ENCODE measurements around the gene ELFN2.

ELFN2 gene

DNA sequence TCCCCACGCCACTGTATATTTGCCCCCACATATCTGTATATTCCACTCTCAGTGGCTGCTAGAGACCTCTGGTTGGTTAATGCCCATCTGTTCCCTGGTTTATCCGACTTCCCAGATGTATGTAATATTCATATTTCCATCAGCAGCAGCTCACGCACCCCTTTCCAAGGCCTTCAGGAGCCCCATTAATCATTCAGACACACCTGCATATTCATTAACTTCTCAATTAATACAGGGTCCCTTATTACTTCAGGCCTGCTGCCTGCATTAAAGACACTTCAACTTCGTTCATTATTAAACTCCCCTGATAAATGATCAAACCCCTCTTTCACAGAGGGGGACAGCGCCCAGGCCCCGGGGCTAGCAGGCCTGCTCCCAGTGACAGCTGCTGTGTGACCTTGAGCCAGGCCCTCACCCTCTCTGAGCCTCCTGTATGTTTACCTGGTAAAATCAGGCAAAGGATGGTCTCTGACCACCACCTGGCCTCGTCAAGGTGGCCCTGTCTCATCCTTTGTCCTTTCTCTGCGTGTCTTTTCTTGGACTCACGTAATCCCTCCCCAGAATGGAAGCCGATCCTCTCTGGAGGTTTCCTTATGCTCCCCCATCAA is 34.5 kb downstream of the ELFN2 start:
- DNase-seq (ENCODE audit: low read depth), result no peak
- Histone ChIP-seq H3K27me3 (replicated peaks; ENCODE audit: control insufficient read depth, insufficient read depth, low read length) (peaks cover 51% of the 10 kb centered on the region), H3K9me3 (ENCODE audit: control insufficient read depth, low read length) (no peaks in the 10 kb centered on the region), H3K4me1 (ENCODE audit: control insufficient read depth, insufficient read depth, low read length) (no peaks in the 10 kb centered on the region), H3K36me3 (ENCODE audit: control insufficient read depth, insufficient read depth, low read length, severe bottlenecking) (no peaks in the 10 kb centered on the region), H3K9ac (ENCODE audit: low read length) (no peak overlapping the region), H3K4me3 (ENCODE audit: low read length) (no peak overlapping the region)

DNA sequence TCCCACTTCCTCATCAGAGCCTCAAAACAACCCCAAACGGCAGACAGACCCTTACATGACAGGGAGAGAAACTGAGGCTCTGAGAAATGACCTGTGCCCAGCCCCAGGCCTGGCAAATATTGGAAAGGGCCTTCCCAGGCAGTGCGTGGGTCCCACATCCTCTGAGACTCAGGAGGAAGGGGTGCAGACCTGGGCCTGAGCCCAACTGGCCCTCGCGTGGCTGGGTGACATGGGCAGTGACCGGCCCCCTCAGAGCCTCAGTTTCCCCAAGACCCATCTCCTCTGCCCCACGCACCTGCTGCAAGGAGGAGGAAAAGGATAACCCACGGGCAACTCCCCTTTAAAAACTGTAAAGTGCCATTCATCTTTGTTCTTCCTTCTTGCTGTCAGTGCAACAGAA is 35.6 kb downstream of the ELFN2 start:
- Histone ChIP-seq H3K27me3 (replicated peaks; ENCODE audit: control insufficient read depth, insufficient read depth, low read length) (peaks cover 47% of the 10 kb centered on the region), H3K9me3 (ENCODE audit: control insufficient read depth, low read length) (no peaks in the 10 kb centered on the region), H3K4me1 (ENCODE audit: control insufficient read depth, insufficient read depth, low read length) (no peaks in the 10 kb centered on the region), H3K36me3 (ENCODE audit: control insufficient read depth, insufficient read depth, low read length, severe bottlenecking) (no peaks in the 10 kb centered on the region), H3K9ac (ENCODE audit: low read length) (no peak overlapping the region), H3K4me3 (ENCODE audit: low read length) (no peak overlapping the region)
- DNase-seq (ENCODE audit: low read depth), result no peak

DNA sequence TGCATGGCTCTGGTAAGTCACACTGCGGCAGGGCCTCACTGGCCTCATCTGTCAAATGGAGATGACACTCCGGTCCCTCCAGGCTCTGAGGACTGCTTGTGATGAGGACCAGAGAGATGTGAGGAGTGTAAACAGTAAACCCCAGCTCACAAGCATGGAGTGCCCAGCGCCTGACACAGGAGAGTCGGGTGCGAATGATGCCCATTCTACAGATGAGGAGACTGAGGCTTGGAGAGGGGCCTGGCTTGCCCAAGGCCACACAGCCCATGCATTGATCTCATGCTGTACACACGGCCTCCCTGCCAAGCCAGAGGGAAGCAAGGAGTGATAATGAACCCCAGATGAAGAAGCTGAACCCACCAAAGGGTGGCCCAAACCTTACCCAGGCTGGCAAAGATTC is 37.2 kb downstream of the ELFN2 start:
- Histone ChIP-seq H3K9me3 (ENCODE audit: control insufficient read depth, low read length) (no peaks in the 10 kb centered on the region), H3K9ac (ENCODE audit: low read length) (no peak overlapping the region), H3K27me3 (replicated peaks; ENCODE audit: control insufficient read depth, insufficient read depth, low read length) (peaks cover 39% of the 10 kb centered on the region), H3K4me3 (ENCODE audit: low read length) (no peak overlapping the region), H3K4me1 (ENCODE audit: control insufficient read depth, insufficient read depth, low read length) (no peaks in the 10 kb centered on the region), H3K36me3 (ENCODE audit: control insufficient read depth, insufficient read depth, low read length, severe bottlenecking) (no peaks in the 10 kb centered on the region)
- DNase-seq (ENCODE audit: low read depth), result no peak

DNA sequence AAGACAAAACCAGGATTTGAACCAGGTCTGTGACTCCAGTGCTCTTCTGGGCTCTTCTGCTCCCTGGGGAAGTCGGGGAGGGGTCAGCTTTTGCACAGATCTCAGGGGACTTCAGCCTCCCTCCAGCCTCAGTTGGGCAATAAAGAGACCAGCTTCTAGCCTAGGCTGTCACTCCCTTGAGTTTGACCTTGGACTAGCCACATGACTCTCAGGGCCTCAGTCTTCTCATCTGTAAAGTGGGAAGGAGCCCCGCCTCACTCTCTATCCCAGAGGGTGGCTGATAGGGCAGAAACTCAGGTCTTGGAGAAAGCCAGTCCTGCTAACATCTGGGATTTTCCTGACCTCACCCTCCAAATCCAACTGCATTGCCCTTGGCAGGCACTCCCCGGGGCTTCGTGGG is 38.7 kb downstream of the ELFN2 start:
- no peak overlapping the region for H3K9ac ChIP-seq (ENCODE audit: low read length)
- H3K4me1 ChIP-seq (ENCODE audit: control insufficient read depth, insufficient read depth, low read length), result no peaks in the 10 kb centered on the region
- no peaks in the 10 kb centered on the region for H3K36me3 ChIP-seq (ENCODE audit: control insufficient read depth, insufficient read depth, low read length, severe bottlenecking)
- no peaks in the 10 kb centered on the region for H3K9me3 ChIP-seq (ENCODE audit: control insufficient read depth, low read length)
- H3K27me3 ChIP-seq (replicated peaks; ENCODE audit: control insufficient read depth, insufficient read depth, low read length), result peaks cover 38% of the 10 kb centered on the region
- no peak overlapping the region for H3K4me3 ChIP-seq (ENCODE audit: low read length)
- DNase-seq (ENCODE audit: low read depth), result no peak

DNA sequence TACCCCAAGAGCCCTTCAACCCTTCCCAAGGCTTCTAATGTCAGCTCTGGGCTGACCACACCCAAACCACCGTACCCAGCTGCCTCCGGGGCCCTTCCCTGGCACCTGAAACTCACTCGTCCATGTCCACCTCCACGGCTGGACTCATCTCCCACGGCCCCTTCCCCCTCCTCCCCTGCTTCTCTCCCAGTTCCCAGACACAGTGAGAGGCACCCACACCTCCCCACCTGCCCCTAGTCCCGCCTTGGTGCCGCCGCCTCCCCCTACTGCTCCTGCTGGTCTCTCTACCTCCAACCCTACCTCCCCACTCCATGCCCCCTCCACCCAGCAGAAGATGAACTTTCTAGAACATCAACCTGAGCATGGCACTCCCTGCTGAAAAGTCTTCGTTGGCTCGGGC is 39.5 kb downstream of the ELFN2 start:
- Histone ChIP-seq H3K4me3 (ENCODE audit: low read length) (no peak overlapping the region), H3K9me3 (ENCODE audit: control insufficient read depth, low read length) (no peaks in the 10 kb centered on the region), H3K27me3 (replicated peaks; ENCODE audit: control insufficient read depth, insufficient read depth, low read length) (peaks cover 36% of the 10 kb centered on the region), H3K4me1 (ENCODE audit: control insufficient read depth, insufficient read depth, low read length) (no peaks in the 10 kb centered on the region), H3K9ac (ENCODE audit: low read length) (no peak overlapping the region), H3K36me3 (ENCODE audit: control insufficient read depth, insufficient read depth, low read length, severe bottlenecking) (no peaks in the 10 kb centered on the region)
- DNase-seq (ENCODE audit: low read depth), result no peak

DNA sequence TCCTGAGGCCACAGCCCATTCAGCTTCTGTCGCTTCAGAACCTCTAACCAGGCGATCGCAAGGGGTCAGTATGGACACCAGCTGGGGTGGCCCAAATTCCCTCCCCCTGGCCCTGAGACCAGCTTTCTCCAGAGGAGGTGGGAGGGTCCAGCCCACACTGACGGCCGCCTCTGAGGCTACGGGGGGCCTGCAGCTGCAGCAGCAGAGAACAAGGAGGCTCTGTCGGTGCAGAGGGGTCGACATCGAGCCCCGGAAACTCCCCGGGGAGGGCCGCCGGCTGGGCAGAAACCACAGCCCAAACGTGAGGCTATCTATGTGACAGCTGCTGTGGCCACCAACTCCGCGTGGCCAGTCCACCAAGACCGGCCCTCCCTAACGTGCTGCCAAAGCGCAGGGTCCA is 40.8 kb downstream of the ELFN2 start:
- no peaks in the 10 kb centered on the region for H3K4me1 ChIP-seq (ENCODE audit: control insufficient read depth, insufficient read depth, low read length)
- no peaks in the 10 kb centered on the region for H3K36me3 ChIP-seq (ENCODE audit: control insufficient read depth, insufficient read depth, low read length, severe bottlenecking)
- peaks cover 34% of the 10 kb centered on the region for H3K27me3 ChIP-seq (replicated peaks; ENCODE audit: control insufficient read depth, insufficient read depth, low read length)
- no peak overlapping the region for H3K9ac ChIP-seq (ENCODE audit: low read length)
- DNase-seq (ENCODE audit: low read depth), result no peak
- no peak overlapping the region for H3K4me3 ChIP-seq (ENCODE audit: low read length)
- no peaks in the 10 kb centered on the region for H3K9me3 ChIP-seq (ENCODE audit: control insufficient read depth, low read length)

DNA sequence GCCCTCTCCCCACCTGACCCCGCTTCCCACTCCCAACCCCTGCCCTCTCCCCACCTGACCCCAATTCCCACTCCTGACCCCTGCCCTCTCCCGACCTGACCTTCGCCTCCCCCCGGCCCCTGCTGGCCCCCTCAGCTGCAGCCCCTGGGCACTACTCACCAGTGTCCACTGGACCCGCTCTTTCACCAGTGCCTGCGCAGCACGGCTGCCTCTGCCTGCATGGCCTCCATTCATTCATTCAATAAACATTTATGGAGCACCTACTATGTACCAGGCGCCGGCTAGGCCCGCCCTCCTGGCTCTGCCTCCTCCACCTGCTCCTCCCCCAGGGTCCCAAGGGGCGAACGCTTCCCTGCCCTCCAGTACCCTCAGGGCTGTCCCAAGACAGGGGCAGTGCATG is 42.6 kb downstream of the ELFN2 start:
- no peak for DNase-seq (ENCODE audit: low read depth)
- H3K27me3 ChIP-seq (replicated peaks; ENCODE audit: control insufficient read depth, insufficient read depth, low read length), result peaks cover 51% of the 10 kb centered on the region

DNA sequence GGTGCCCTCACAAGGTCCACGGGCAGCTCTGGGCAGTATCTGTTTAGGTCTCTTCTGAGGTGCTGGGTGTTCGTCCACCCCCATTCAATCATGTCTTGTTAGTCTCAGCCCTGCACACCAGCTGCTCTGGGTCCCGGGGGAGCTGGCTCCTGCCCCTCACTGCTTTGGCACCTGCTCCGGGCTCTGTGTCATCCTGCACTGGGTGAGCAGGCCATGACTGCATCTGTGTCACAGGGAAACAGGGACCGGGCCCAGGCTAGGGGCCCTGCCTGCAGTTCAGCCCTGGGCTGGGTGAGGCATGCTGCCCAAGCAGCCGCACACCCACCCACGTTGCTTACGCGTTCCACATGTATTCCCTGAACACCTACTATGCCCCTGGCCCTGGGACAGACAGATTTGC is 43.9 kb downstream of the ELFN2 start:
- DNase-seq (ENCODE audit: low read depth), result no peak
- Histone ChIP-seq H3K9me3 (ENCODE audit: control insufficient read depth, low read length) (no peaks in the 10 kb centered on the region), H3K27me3 (replicated peaks; ENCODE audit: control insufficient read depth, insufficient read depth, low read length) (peaks cover 51% of the 10 kb centered on the region), H3K4me3 (ENCODE audit: low read length) (no peak overlapping the region), H3K36me3 (ENCODE audit: control insufficient read depth, insufficient read depth, low read length, severe bottlenecking) (no peaks in the 10 kb centered on the region), H3K4me1 (ENCODE audit: control insufficient read depth, insufficient read depth, low read length) (no peaks in the 10 kb centered on the region), H3K9ac (ENCODE audit: low read length) (no peak overlapping the region)

More for the DNA sequence above, 42.6 kb downstream of the ELFN2 start:
- Histone ChIP-seq H3K36me3 (ENCODE audit: control insufficient read depth, insufficient read depth, low read length, severe bottlenecking) (no peaks in the 10 kb centered on the region), H3K4me3 (ENCODE audit: low read length) (no peak overlapping the region), H3K4me1 (ENCODE audit: control insufficient read depth, insufficient read depth, low read length) (no peaks in the 10 kb centered on the region), H3K9me3 (ENCODE audit: control insufficient read depth, low read length) (no peaks in the 10 kb centered on the region), H3K9ac (ENCODE audit: low read length) (no peak overlapping the region)

DNA sequence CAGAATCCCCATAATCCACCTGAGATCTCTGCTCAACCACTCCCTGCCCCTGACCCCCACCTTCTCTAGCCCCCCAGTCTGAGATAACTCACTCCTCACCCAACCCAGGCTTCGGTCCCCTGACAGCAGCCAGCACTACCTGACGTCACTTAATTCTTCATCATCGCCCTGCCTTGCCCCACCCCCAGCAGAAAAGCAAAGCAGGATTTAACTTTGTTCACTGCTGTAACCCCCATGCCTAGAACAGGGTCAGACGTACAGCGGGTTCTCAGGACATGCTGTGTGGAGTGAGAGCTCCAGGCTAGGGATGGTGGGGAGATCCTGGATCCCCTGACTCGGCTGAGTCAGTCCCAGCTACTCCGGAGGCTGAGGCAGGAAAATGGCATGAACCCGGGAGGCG is 45.8 kb downstream of the ELFN2 start:
- Histone ChIP-seq H3K27me3 (replicated peaks; ENCODE audit: control insufficient read depth, insufficient read depth, low read length) (peaks cover 58% of the 10 kb centered on the region), H3K9me3 (ENCODE audit: control insufficient read depth, low read length) (no peaks in the 10 kb centered on the region), H3K4me3 (ENCODE audit: low read length) (no peak overlapping the region), H3K9ac (ENCODE audit: low read length) (no peak overlapping the region), H3K36me3 (ENCODE audit: control insufficient read depth, insufficient read depth, low read length, severe bottlenecking) (no peaks in the 10 kb centered on the region), H3K4me1 (ENCODE audit: control insufficient read depth, insufficient read depth, low read length) (peaks cover 4% of the 10 kb centered on the region)
- no peak for DNase-seq (ENCODE audit: low read depth)

DNA sequence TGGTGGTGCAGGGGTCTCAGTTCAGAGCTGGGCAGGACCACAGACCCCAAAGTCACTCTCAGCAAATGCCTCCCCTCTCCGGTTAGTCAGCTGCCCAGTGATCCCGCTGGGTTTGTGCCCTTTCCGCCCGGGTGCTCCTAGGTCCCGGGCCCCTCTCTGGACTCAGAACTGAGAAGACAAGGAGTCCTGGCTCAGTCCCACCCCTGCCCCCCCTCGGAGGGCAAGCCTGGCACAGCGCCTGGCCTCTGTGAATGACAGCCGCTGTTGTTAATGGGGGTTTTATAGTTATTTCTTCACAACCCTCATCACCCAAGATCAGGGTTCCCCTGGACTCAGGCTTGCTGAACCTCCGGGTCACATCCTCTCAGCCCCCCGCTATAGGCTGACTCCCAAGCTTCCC is 47.6 kb downstream of the ELFN2 start:
- no peak for DNase-seq (ENCODE audit: low read depth)
- Histone ChIP-seq H3K9ac (ENCODE audit: low read length) (no peak overlapping the region), H3K9me3 (ENCODE audit: control insufficient read depth, low read length) (no peaks in the 10 kb centered on the region), H3K27me3 (replicated peaks; ENCODE audit: control insufficient read depth, insufficient read depth, low read length) (peaks cover 65% of the 10 kb centered on the region), H3K36me3 (ENCODE audit: control insufficient read depth, insufficient read depth, low read length, severe bottlenecking) (no peaks in the 10 kb centered on the region), H3K4me3 (ENCODE audit: low read length) (no peak overlapping the region), H3K4me1 (ENCODE audit: control insufficient read depth, insufficient read depth, low read length) (peaks cover 8% of the 10 kb centered on the region)

DNA sequence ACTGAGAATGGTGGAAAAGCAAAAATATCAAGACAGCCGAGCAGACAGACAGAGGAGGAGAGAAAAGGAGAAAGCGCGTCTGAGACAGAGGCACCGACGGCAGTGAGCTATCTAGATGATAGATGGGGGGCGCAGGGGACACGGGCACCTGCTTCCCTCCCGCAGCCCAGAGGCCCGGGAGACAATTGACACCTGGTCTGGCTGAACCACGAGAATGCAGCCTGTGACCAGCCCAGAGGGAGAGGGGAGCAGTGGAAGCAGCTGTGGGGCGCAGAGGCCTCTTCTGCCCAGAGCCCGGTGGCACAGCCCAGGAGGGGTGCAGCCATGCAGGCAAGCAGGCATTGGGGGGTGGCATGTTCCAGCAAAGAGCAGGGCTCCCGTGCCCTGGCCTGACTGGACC is 48.2 kb downstream of the ELFN2 start:
- H3K36me3 ChIP-seq (ENCODE audit: control insufficient read depth, insufficient read depth, low read length, severe bottlenecking), result no peaks in the 10 kb centered on the region
- no peak overlapping the region for H3K9ac ChIP-seq (ENCODE audit: low read length)
- no peak overlapping the region for H3K4me3 ChIP-seq (ENCODE audit: low read length)
- no peak for DNase-seq (ENCODE audit: low read depth)
- H3K9me3 ChIP-seq (ENCODE audit: control insufficient read depth, low read length), result no peaks in the 10 kb centered on the region
- H3K4me1 ChIP-seq (ENCODE audit: control insufficient read depth, insufficient read depth, low read length), result peaks cover 8% of the 10 kb centered on the region
- peaks cover 69% of the 10 kb centered on the region for H3K27me3 ChIP-seq (replicated peaks; ENCODE audit: control insufficient read depth, insufficient read depth, low read length)

DNA sequence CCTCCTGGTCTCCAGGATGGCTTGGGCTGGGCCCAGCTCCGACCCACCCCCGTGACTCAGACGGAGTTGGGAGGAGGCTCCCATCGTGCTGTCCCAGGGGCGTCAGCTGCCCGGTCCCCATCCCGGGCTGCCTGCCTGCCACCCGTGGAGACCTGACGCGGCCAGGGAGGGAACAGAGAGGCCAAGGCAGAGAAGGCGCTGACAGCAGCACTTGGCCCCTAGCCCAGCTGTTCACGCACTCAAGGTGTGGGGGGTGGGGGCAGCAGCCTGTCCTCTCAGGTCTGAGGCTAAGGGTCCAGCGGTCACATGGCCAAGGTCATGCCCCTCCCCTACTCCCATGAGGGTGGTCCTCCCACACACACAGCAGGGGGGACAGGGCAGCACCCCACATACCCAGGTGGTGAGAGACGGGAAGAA is 48.6 kb downstream of the ELFN2 start:
- H3K4me1 ChIP-seq (ENCODE audit: control insufficient read depth, insufficient read depth, low read length), result peaks cover 8% of the 10 kb centered on the region
- no peak overlapping the region for H3K9ac ChIP-seq (ENCODE audit: low read length)
- DNase-seq (ENCODE audit: low read depth), result no peak
- no peaks in the 10 kb centered on the region for H3K36me3 ChIP-seq (ENCODE audit: control insufficient read depth, insufficient read depth, low read length, severe bottlenecking)
- H3K27me3 ChIP-seq (replicated peaks; ENCODE audit: control insufficient read depth, insufficient read depth, low read length), result peaks cover 73% of the 10 kb centered on the region
- no peak overlapping the region for H3K4me3 ChIP-seq (ENCODE audit: low read length)
- no peaks in the 10 kb centered on the region for H3K9me3 ChIP-seq (ENCODE audit: control insufficient read depth, low read length)
